Loucy (cell line): ENCODE measurements around the gene SFPQ.
"Not testable (repeated sequence)": the region's sequence is repeated elsewhere in the genome, so short reads cannot be mapped to it uniquely, and the experiment has no call there.

Experiments used
- H2AFZ ChIP-seq: fragments of 200-600 bp; sonication (generic); 2 replicates; pipeline ENCODE4 v1.6.0; 2016; ENCODE audit warnings: antibody characterized with exemption, mild to moderate bottlenecking, low read length, moderate library complexity
- H3F3A ChIP-seq: fragments of 200-600 bp; 2 replicates; pipeline ENCODE4 v1.6.0; 2016; ENCODE audit warnings: antibody characterized with exemption, low read depth, mild to moderate bottlenecking
- H3K27me3 ChIP-seq: fragments of 200-600 bp; sonication (generic); 2 replicates; pipeline ENCODE4 v1.6.1; 2014; ENCODE audit warnings: low read length, mild to moderate bottlenecking; ENCODE audit not compliant: insufficient read depth, poor library complexity, severe bottlenecking
- H3K36me3 ChIP-seq: fragments of 200-600 bp; sonication (generic); 2 replicates; pipeline ENCODE4 v1.6.1; 2016; ENCODE audit warnings: low read length; ENCODE audit not compliant: insufficient read depth
- H3K4me1 ChIP-seq: fragments of 200-600 bp; sonication (generic); 2 replicates; pipeline ENCODE4 v1.5.1; 2014; ENCODE audit warnings: low read length, mild to moderate bottlenecking; ENCODE audit not compliant: insufficient read depth, poor library complexity, severe bottlenecking
- H3K4me2 ChIP-seq: fragments of 200-600 bp; sonication (generic); 2 replicates; pipeline ENCODE4 v1.6.0; 2014; ENCODE audit warnings: antibody characterized with exemption, low read length, low read depth, mild to moderate bottlenecking; ENCODE audit not compliant: poor library complexity, severe bottlenecking
- H3K4me3 ChIP-seq: fragments of 200-600 bp; sonication (generic); 2 replicates; pipeline ENCODE4 v1.5.1; 2014; ENCODE audit warnings: low read length, mild to moderate bottlenecking, mixed read lengths; ENCODE audit not compliant: poor library complexity, severe bottlenecking
- H3K79me2 ChIP-seq: fragments of 200-600 bp; sonication (generic); 2 replicates; pipeline ENCODE4 v1.6.1; 2014; ENCODE audit warnings: low read length; ENCODE audit not compliant: insufficient read depth
- H3K9ac ChIP-seq: fragments of 200-600 bp; sonication (generic); 2 replicates; pipeline ENCODE4 v1.6.0; 2014; ENCODE audit warnings: mild to moderate bottlenecking, low read depth, low read length, moderate library complexity; ENCODE audit not compliant: poor library complexity, severe bottlenecking
- H3K9me2 ChIP-seq: fragments of 200-600 bp; sonication (generic); replicated peaks from 2 replicates; pipeline ENCODE4 v1.6.1; 2016; ENCODE audit warnings: low read depth, low read length, mixed read lengths
- H3K9me3 ChIP-seq: fragments of 200-600 bp; sonication (generic); 2 replicates; pipeline ENCODE4 v1.6.1; 2014; ENCODE audit warnings: mild to moderate bottlenecking, antibody characterized with exemption, low read length, low read depth; ENCODE audit not compliant: insufficient read depth
- H4K20me1 ChIP-seq: fragments of 200-600 bp; sonication (generic); 2 replicates; pipeline ENCODE4 v1.6.0; 2014; ENCODE audit warnings: antibody characterized with exemption, low read length, mild to moderate bottlenecking; ENCODE audit not compliant: insufficient read depth, poor library complexity, severe bottlenecking
- CTCF ChIP-seq: fragments of 200-600 bp; sonication (generic); conservative IDR thresholded peaks from 2 replicates; pipeline ENCODE4 v1.5.1; 2014; ENCODE audit warnings: mild to moderate bottlenecking, antibody characterized with exemption, low read length
- EZH2phosphoT487 ChIP-seq: fragments of 200-600 bp; IDR thresholded peaks from 2 replicates; pipeline ENCODE4 v1.6.1; 2018; ENCODE audit warnings: antibody characterized with exemption, mild to moderate bottlenecking, moderate library complexity, borderline replicate concordance

Gene SFPQ

DNA sequence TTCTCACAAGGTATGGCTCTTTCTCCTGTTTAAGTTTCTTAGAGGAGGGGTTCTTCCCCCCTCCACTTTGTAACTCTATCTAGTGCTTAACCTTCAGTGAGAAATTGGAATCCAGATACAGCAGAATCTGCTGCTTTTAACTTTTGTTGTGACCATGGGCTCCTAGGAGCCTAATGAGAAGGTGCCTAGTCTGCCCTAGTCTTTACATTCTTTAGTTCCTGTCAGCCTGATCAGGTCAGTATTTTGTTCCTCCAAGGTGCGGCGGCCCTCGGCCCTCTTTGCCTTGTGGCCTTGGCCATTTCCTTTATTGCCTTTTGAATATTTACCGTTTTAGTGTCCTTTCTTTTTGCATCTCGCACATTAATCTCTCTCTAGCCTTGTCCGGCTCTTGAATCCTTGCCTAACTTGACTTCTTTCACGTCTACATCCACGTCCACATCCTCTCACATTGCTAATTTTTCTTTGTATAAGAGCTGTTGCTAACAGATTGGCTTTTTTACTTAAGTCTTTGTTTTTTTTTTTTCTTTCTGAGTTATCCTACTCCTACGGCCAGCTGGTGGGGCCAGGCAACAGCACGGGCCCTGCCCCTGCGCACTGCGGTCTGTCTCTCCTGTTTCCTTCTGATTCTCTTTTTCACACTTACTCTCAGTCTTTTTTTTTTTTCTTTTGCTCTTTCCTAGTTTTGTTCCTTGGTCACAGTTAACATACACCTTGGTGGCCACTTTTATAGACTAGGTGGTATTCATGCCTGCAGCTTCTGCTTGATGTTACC lies 49.0 kb downstream of the SFPQ start:
- Histone ChIP-seq H3K27me3 (no peaks in the 10 kb centered on the region), H3K4me1 (no peaks in the 10 kb centered on the region), H3K4me2 (no peak overlapping the region), H3F3A (no peaks in the 10 kb centered on the region), H4K20me1 (no peaks in the 10 kb centered on the region), H3K79me2 (no peaks in the 10 kb centered on the region), H3K4me3 (no peak overlapping the region), H3K9me3 (no peaks in the 10 kb centered on the region), H3K9ac (no peak overlapping the region), H3K36me3 (no peaks in the 10 kb centered on the region), H3K9me2 (no peaks in the 10 kb centered on the region), H2AFZ (no peak overlapping the region; the same call in 1 of the 2 replicates)
- TF ChIP-seq CTCF (no peak), EZH2phosphoT487 (no peak)

DNA sequence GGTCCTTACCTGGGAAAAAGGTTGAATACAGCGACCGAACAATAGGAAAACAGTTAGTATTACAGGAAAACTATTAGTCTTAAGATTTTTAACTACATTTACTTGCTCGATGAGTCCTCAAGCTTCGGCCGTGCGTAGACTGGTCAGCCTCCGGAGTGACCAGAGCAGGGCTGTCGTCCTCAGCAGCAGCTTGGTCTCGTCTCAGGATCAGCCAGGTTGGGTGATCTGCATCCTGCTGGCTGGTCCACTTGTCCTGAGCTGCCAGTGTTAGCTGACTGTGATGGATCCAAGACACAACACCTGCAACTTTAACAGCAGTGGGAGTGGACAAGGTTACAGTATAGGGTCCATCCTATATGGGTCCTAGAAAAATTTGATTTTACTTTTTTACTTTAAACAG lies 50.2 kb downstream of the SFPQ start:
- H2AFZ ChIP-seq, result peak overlapping the region; percentile 27; the same call in 1 of the 2 replicates
- not testable (repeated sequence) for H3K27me3 ChIP-seq, H3K4me2 ChIP-seq, H3K36me3 ChIP-seq, H4K20me1 ChIP-seq, H3K79me2 ChIP-seq, H3K9me3 ChIP-seq, H3K9ac ChIP-seq, H3K4me1 ChIP-seq, H3F3A ChIP-seq, H3K4me3 ChIP-seq, H3K9me2 ChIP-seq

- not testable (repeated sequence) for H3K4me3 ChIP-seq, H3K9ac ChIP-seq
Measured at GRCh38 chr1:35142294-35142693, 50.7 kb downstream of the SFPQ start.

GRCh38 chr1:35137590-35137989 lies 55.4 kb downstream of the SFPQ start:
- not testable (repeated sequence) for H3K9me2 ChIP-seq, H2AFZ ChIP-seq, H3K9ac ChIP-seq, H4K20me1 ChIP-seq, H3K27me3 ChIP-seq, H3K9me3 ChIP-seq, H3K4me1 ChIP-seq, H3K4me3 ChIP-seq, H3K36me3 ChIP-seq, H3K4me2 ChIP-seq, H3K79me2 ChIP-seq, H3F3A ChIP-seq

More at GRCh38 chr1:35142294-35142693, 50.7 kb downstream of the SFPQ start:
- not testable (repeated sequence) for H3K4me1 ChIP-seq, H3K27me3 ChIP-seq, H3K9me2 ChIP-seq, H3K36me3 ChIP-seq, H3K9me3 ChIP-seq, H3K79me2 ChIP-seq, H4K20me1 ChIP-seq, H3F3A ChIP-seq, H3K4me2 ChIP-seq
- H2AFZ ChIP-seq, result peak overlapping the region; percentile 27; the same call in 1 of the 2 replicates
